ENCODE data around the gene CREB5.
"Not testable (repeated sequence)": the region's sequence is repeated elsewhere in the genome, so short reads cannot be mapped to it uniquely, and the experiment has no call there.

Gene CREB5

DNA sequence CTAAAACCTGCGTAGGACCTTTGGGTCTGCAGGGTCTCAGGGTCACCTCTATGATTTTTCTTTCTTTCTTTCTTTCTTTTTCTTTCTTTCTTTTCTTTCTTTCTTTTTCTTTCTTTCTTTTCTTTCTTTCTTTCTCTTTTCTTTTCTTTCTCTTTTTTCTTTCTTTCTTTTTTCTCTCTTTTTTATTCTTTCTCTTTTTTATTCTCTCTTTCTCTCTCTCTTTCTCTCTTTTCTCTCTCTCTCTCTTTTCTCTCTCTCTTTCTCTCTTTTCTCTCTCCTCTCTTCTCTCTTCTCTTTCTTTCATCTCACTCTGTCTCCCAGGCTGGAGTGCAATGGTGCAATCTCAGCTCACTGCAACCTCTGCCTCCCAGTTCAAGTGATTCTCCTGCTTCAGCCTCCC is 139.4 kb downstream of the CREB5 start:
- DNase-seq: not testable (repeated sequence)

DNA sequence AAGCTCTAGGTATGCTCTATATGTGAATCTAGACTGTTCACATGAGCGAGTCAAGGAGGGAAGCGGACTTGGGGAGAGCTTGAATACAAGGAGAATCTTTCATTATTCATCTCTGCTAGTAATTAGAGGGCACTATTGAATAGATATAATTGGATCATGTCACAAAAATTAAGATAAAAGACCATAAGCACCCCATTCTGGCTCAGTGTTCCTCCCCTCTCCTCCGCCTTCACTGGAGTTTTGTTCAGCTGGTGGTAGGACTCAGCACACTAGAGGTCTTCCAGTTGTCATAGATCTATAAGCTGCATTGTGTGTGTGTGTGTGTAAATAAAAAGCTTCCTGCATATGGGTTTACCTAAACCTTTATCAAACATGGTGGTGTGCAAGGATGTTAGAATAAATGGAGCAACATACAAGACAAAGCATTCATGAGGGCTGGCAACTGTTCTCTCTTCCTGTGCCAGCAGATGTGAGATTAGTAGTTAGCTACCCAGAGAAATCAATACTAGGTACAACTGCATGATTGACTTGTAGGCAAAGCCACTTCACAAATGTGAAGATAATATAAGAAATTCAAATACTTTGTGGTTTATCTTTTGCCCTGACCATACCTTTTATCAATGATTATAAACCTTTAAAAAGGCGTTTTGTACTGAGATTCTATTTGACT is 142.6 kb downstream of the CREB5 start:
- DNase-seq: no peak

DNA sequence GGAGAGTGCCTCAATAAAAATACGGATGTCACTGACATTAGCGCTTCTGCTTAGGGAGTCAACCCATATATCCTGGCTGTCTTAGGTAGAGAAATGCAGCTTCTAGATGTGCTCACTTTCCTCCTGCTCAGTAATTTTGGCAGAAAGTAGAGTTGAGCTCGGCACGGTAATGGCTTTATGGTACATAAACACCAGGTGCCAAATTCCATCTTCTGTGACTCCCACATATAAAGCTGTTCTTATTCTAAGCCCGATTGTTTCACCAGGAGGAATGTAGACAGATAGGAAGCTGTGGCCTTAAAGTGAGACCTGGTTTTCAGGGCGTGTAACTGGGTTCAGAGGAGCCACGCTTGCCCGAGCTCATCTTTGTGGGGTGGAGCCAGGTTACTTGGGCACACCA is 143.7 kb downstream of the CREB5 start:
- DNase-seq: no peak

DNA sequence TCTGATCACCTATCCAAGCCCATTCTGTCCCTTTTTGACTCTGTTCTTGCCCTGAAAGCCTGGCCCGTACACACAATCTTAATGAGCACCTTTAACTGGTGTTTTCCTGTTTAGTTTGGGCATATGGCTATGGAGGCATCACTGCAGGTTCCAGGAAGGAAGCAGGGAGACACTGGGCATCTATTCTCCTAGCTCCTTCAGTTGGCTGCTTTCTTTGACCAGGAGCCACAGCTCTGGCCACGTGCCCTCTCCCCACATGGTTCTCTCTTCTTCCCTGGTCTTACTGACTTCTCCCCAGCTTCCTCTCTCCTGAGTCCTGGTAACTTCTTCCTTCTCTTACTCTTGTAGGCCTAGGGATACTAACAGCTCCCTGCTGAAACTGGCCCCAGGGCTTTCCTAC is 144.4 kb downstream of the CREB5 start:
- no peak for DNase-seq

DNA sequence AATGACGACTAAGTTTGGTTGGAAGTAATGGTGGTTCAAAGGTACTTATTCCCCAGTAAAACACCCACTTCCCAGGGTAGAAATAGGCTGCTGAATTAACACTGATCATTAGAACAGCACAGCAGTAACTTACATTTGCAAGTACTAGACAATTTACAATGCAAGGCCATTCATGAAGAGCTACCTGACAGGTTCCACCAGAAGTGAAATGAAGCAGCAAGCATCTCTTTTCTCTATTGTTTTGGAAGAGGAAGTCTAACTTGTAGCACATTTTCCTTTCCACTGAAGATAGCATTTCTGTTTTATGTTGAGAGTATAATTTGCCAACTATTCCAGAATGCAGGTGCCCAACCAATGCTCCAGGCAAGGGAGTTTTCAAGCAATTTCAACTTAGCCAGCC is 145.9 kb downstream of the CREB5 start:
- no peak for DNase-seq

DNA sequence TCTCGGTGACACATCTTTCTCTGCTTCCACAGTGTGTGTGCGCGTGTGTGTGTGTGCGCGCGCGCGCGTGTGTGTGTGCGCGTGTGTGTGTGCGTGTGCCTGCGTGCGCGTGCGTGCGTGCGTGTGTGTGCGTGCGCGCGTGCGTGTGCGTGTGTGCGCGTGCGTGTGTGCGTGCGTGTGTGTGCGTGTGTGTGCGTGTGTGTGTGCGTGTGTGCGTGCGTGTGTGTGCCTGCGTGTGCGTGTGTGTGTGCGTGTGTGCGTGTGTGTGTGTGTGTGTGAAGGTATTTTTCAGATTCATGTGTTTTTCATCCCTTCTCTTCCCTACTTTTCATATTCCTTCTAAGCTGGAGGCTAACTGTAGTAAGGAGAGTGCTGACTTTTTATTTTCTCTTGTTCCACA is 148.4 kb downstream of the CREB5 start:
- no peak for DNase-seq

DNA sequence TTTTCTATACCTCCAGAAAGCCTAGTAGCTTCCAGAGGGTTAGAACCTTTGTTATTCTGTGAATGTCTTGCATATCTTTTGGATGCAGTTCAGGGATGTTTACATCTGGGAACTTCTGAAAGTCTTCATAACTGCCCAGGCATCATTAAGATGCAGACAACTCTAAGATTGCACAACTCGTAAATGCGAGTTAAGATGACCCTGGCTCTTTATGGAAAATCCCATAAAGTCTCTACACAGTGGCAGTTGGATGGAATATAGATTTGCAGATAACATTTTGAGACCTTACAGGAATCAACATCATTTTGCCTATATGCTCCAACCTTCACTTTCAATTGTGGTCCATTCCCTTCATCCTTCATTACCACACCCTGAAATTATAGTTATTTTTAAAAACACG is 151.7 kb downstream of the CREB5 start:
- DNase-seq: no peak

DNA sequence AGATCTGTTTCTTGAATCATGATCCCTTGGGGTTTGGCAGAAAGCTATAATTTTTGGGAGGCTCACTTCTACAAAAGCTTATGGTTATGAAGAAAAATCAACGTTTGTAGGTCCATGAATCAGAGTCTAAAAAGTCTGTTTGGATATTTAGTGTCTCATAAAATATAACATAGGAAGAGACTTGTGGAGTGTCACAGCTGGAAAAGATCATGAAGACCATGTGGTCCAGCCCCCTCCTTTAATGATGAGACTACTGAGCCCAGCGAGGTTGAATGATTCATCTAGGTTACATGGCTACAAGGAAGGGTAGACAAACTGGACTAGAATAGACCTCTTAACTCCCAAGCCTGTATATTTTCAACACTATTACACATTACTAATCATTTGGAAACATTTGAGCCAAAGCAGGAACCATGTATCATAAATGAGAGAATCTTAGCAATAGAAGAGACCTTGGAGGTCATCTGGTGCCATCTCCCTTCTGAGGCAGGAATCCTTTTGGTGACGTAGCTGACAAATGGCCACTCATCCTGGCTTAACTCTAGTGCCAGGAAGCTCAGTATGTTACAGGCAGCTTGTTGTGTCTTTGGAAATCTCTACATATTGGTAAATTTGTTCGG is 152.5 kb downstream of the CREB5 start:
- DNase-seq: no peak

DNA sequence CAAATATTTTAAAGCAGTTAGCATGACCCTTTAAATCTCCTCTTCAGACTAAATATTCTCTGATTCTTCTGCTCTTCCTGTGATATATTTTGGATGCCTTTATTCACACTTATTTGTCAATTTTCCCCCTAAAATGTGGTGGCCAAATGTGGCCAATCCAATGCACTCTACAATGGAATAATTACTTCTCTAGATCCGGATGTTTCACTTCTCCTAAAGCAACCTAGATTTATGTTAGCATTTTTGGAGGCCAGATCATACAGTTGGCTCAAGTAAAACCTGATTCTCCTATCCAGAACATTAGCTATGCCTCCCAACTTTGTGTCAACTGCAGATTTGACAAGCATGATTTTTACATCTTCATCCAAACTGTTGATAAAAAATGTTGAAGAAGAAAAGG is 153.7 kb downstream of the CREB5 start:
- no peak for DNase-seq

DNA sequence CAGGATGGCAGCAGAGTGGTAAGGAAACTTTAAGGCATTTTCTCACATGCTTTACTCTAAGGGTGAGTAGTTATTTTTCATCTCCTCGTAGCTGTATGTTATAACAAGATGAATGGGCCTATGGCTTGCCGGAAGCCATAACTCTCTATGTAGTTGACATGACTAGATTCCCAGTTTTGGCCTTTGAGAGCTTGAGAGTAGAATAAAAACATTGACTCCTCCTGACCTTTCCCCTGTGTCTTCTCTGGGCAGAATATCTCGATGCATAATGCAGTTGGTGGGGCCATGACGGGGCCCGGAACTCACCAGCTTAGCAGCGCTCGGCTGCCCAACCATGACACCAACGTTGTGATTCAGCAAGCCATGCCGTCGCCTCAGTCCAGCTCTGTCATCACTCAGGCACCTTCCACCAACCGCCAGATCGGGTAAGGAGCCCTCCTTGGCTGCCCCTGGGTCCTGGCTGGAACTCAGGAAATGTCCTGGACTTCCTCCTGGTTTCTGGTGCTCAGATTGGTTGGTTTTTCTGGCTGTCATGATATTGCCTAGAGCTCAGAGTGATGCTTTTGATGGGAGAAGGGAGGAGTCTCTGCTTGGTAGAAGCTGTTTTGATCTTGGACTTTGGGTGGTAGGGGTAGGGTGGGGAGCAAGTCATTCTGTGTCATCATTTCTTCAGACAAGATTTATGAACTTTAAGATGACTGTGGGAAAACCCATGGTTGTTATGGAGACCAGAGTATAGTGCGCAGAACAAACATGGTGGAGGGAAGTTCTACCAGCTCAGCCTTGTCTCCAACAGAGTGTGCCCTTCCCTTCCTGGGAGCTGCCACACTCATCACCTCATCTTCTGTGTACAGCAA is 158.0 kb downstream of the CREB5 start:
- no peak for DNase-seq

DNA sequence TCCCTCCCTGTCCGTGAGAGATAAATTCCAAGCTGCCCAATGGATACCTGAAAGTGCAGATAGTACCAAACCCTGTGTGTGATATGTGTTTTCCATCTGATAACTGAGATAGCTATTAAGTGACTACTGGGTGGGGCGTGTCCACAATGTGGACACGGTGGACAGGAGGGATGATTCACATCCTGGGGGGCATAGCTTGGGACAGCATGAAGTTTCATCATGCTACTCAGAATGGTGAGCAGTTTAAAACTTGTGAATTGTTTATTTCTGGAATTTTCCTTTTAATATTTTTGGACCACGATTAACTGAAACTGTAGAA is 158.6 kb downstream of the CREB5 start:
- DNase-seq: no peak

DNA sequence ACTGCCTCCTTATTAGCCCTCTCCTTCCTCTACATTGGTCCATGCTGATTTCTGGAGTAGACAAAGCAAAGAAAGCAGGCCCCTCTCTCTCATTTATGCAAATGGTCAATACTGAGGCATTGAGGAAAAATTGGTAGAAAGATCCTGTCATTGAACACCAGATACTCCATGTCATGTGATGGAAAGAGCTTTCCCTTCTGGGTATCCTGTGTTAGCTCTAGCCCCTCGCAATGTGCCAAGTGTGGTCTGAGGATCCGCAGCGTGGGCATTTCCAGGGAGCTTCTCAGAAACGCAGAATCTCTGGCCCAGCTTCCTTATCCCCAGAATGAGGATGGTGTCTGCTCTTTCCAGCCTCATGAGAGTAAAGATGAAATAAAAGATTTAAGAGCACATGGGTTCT is 159.1 kb downstream of the CREB5 start:
- no peak for DNase-seq

DNA sequence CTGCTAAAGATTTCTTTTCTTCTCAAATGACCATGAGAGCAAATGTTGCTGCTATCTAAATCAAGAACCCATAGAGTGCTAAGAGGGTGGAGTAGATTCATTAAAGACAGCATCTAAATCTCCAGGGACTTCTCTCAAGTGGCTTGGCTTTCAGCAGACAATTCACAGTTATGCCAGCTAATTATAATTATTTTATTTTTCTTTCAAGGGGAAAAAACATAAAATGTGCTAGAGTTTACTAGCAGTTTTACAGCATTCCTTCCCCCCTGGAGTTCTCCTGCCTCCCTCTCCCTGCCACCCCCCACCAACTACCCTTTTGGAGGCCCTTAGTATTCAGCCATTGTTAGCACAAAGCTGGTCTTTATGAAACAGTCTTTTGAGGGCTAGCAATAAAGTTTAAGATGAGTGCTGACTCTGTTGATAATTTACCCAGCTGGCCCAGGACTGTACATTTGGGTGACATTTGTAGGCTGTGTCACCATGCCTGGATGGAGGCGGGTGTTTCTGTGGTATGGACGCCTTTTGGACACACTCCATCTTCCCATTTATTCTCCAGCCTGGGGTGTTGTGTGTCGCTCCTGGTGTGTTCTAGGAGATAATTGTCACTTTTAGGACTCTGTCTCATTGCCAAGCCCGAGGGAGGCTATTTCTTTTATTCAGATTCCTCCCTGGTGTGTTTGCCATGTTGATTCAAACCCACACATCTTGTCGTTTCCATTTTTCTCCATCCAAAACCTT is 160.2 kb downstream of the CREB5 start:
- DNase-seq: no peak

DNA sequence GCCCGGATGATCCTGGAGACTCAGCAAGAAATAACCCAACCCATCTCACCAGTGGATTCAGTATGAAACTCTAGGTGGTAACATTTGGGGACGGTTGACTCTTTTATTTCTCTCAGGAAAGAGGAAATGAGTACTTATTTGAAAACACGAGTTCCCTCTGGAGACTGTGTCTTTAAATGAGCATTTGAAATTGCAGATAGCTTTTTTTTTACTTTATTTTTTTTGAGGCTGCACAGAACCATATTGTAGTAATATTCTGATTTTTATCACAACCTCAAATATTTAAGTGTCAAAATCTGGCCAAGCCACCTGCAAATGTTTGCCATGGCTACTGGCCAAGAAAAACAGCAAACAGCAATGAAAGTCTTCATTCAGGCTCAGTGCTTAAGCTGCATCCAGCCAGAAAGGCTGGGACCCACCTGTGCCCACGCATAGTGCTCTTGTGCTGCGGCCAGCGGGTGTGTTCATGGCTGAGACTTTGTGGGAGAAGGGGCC is 160.8 kb downstream of the CREB5 start:
- DNase-seq: no peak

DNA sequence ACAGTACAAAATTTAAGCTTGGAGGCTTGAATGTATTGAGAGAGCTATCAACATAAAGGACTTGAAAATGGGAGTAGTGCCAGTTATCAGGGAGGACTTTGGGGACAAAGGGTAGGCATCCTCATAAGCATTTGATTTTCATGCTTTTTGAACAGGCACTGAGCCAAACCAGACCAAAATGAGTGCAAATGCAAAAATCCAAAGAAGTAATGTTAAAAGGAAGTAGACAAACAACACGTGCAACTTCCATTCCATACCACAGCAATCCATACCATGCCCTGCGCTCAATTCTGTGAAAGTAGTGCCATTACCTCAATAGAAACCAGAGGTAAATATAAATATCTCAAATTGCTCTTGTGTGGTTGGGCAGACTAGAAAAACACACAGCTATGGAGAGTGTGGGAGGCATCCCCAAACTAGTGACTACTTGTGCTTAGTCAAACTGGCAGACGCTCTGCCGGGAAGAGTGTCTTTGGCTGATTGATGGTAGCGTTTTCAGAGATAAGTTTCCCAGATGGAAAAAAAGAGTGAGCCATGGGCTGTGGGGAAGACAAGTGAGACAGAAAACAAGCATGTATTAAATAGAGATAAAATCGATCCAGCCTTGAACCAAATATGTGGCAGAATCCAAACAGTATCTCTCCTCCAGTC is 161.5 kb downstream of the CREB5 start:
- no peak for DNase-seq

DNA sequence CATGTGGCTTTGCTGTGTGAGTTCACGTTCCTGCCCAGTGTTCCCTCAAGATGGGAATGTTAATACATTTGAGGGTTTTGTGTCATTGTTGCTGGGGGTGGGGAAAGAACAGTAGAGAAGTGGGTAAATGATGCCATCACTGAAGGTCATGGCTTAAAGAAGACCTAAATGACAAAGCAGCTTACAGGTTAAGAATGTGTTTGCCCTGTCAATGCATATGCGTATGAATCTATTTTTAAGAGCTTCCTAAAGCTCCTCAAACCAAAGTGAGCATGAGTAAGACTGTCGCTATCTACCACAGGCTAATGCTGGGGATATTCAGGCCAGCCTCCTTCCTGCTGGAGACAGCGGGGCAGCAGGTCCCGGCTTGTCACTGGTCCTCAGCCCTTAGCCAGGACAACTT is 162.9 kb downstream of the CREB5 start:
- DNase-seq: no peak

DNA sequence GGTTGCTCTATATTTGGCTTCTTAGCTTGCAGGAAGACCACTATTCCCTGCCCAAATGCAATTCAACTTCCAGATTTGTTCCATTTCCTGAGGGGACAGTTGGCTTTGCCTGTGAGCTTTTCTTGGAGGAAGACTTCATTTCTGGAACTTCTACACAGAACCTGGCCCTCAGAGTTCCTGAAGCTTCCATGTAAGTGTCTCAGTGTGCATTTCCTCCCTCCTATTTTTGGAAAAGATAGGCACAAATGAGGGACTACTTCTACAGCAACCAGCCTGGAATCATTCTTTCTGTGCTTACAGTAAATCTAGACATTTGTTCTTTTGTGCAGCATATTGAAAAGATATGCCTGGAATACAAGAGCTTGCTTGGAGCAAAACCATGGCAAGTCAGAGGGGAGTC is 164.3 kb downstream of the CREB5 start:
- no peak for DNase-seq

DNA sequence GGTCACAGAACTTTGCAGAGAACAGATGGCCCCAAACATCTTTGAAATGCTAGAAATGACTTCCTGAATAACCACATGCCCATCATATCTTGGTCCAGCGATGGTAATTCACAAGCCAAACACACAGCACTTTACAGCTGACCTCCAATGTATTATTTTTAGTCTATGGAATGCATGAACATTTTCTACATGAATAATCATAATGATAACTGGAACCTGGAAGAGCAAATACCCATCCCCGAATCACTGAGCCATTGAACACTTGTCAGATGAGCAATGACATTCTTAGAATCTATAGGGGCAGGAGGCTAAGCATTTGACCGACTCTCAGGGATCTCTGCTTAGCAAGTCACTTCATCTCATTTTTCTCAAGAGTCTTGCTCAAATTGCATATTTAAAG is 167.3 kb downstream of the CREB5 start:
- no peak for DNase-seq

DNA sequence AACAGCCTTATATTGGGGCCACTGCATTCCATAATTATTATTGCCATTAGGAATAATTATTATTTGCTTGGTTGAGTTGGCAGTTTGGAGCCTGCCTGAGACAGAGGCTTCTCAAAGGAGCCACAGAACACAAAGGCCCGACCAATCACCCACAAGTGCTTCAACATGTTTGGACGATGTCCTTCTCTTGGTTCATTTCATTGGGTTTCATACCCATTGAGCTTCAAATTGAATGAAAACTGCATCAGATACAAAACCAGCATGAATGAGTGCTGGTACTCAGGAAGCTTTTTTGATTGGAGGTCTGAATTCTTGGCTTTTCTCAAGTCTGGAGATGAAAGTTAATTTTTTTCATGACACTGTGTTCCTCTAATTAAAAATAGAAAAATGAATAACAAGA is 168.3 kb downstream of the CREB5 start:
- no peak for DNase-seq

DNA sequence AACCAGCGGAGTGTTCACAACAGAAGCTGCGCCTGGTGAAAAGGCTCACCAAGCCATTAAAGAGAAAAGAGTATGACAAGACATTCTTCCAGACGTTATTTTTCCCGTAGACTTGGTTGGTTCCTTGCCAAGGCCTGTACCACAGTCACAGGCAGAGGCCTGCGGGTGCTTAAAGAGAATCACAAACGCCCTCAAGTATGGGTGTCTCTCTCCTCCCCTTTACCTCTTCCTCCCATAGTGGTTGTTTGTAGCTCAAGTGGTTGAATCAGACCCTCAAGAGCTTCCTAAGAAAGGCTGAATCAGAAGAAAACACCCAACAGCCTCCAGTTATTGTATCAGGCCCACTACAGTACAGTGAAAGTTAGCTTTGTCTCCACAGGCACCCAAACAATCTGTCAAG is 169.0 kb downstream of the CREB5 start:
- DNase-seq: no peak

DNA sequence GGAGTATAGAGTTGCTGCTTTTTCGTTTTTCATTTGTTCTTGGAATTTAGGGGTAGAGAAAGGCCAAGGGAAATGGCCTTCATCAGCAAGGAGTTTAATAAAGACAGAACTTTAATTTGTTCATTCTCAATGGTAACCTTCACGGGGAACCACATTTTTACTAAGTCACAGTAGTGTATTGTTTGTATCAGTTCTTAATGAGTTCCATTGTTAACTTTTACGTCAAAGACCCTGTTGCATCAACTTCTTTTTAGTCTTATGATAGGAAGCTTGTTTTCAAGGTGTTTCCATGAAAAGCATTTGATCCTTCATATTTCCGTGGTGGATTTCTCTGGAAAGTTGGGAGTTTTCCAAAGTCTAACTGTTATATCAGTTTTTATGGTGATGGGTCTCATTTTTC is 169.9 kb downstream of the CREB5 start:
- DNase-seq: no peak

DNA sequence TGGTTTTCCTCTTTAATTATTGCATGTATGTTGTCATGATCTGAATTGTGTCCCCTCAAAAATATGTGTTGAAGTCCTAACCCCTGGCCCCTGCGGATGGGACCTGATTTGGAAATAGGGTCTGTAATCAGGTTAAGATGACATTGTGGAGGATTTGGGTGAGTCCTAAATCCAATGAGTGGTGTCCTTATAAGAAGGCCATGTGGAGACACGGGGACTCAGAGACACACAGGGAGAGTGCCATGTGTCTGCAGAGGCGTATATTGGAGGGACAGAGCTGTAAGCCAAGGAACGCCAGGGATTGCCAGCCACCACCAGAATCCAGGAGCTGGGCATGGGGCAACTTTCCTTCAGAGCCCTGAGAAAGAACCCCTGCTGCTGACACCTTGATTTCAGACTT is 171.9 kb downstream of the CREB5 start:
- no peak for DNase-seq

DNA sequence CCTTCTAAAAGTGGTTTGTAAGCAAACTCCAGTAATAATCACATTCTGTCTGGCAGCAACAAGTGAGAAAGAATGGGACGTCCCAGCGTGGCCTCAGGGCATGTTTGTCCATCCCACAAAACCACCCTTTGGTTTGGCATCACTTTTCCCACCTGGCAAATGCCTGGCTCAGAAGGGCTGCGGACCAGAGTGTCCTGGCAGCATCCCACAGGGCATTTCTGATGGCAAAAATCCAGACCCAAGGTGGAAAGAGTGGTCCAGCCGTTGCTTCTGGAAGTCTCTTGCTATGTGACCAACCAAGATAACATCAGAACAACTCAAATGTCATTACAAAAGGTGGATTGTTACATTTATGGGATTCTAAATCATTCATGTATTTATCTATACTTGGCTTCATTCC is 174.4 kb downstream of the CREB5 start:
- no peak for DNase-seq
